ENCODE data around the gene ARID5A. TPM values are rescaled to one million over a fixed set of nuclear protein-coding genes. Genes with fewer than 3 reads are reported as not detected.

The ARID5A gene
- total and polyA plus RNA-seq, 9 of the 15 experiments (the other 6 are each of a cell fraction or from before 2014, with no cell fraction given), result 0.14 to 12.5 (median 3.0) TPM

DNA sequence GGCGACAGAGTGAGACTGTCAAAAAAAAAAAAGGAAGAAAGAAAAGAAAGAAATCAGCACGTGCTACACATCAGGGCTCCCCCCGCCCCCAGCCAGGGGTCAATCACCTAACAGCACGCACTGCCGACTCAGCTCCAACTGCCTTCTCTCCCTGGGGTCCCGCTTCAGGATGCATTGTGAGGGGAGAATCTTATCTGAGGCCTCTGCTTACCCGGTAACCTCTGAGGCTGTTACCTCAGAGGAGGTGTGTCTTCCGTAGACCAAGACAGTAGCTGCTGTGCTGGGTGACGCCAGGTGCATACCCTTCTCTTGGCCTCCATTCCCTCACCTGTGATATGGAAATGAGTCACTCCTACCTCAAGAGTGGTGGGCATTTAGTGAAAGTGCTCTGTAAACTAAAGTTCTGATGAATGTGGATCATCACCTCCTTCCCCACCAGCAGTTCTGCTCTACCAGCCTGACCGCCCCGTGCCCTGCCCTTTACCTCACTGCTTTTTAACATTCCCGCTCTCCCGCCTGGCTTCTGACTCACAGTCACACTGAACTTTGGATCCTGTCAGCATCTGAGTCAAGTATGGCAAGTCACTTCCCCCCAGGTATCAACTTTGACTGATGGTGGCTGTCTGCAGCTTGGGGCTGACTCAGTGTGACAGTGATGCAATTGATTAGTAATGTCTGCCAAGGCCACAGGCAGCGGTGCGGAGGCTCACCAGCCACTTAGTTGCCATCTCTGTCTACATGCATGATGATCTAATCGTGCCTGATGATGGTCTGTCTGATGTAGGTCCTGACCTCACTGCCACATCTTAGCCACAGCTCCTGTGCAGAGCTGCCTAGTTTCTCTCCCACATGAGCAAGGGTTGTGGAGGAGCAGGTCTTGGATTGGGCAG, 20.1 kb downstream of the ARID5A start (continued):
- TF ChIP-seq, protein P1, sequence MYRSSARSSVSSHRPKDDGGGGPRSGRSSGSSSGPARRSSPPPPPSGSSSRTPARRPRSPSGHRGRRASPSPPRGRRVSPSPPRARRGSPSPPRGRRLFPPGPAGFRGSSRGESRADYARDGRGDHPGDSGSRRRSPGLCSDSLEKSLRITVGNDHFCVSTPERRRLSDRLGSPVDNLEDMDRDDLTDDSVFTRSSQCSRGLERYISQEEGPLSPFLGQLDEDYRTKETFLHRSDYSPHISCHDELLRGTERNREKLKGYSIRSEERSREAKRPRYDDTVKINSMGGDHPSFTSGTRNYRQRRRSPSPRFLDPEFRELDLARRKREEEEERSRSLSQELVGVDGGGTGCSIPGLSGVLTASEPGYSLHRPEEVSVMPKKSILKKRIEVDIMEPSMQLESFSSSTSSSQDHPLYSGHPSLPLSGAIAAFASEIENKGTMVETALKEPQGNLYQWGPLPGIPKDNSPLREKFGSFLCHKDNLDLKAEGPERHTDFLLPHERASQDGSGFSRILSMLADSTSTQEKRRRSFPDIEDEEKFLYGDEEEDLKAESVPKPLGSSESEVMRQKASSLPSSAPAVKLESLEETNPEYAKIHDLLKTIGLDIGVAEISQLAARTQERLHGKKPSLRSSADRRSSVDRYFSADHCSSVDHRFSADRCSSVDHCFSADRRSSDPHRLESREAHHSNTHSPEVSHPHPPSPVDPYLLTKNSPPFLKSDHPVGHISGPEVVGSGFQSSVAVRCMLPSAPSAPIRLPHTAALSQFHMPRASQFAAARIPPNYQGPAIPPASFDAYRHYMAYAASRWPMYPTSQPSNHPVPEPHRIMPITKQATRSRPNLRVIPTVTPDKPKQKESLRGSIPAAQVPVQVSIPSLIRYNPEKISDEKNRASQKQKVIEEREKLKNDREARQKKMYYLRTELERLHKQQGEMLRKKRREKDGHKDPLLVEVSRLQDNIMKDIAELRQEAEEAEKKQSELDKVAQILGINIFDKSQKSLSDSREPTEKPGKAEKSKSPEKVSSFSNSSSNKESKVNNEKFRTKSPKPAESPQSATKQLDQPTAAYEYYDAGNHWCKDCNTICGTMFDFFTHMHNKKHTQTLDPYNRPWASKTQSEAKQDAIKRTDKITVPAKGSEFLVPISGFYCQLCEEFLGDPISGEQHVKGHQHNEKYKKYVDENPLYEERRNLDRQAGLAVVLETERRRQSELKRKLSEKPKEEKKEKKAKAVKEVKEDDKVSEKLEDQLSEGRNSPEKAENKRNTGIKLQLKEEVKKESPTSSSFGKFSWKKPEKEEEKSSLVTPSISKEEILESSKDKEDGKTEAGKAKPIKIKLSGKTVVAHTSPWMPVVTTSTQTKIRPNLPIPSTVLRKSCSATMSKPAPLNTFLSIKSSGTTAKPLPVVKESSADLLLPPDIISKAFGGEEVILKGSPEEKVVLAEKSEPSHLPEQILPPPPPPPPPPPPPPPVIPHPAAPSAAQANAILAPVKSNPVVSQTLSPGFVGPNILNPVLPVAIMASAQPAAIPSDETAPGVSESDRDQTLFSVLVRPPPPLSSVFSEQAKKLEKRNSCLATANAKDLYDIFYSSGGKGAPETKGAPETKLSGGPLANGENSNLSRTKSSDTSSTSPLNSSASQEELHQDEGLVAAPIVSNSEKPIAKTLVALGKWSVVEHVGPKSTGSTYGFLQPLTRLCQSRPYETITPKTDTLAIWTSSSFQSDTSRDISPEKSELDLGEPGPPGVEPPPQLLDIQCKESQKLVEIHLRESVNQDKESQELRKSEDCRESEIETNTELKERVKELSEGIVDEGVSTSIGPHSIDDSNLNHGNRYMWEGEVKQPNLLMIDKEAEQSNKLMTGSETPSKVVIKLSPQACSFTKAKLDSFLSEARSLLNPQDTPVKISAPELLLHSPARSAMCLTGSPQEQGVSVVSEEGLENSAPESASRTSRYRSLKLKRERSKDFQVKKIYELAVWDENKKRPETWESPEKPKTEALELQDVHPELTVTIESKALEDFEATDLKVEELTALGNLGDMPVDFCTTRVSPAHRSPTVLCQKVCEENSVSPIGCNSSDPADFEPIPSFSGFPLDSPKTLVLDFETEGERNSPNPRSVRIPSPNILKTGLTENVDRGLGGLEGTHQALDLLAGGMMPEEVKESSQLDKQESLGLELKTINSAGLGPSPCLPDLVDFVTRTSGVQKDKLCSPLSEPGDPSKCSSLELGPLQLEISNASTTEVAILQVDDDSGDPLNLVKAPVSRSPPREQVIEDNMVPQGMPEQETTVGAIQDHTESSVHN (IDR thresholded peaks at IDR 0.05; ENCODE audit: borderline replicate concordance in 1 of 2, low read depth in 1 of 2), result 0 out of 4 replicates have a peak, but pooled peaks of 1 of the 2 experiments have one; percentile 16
- TF ChIP-seq, protein P2, sequence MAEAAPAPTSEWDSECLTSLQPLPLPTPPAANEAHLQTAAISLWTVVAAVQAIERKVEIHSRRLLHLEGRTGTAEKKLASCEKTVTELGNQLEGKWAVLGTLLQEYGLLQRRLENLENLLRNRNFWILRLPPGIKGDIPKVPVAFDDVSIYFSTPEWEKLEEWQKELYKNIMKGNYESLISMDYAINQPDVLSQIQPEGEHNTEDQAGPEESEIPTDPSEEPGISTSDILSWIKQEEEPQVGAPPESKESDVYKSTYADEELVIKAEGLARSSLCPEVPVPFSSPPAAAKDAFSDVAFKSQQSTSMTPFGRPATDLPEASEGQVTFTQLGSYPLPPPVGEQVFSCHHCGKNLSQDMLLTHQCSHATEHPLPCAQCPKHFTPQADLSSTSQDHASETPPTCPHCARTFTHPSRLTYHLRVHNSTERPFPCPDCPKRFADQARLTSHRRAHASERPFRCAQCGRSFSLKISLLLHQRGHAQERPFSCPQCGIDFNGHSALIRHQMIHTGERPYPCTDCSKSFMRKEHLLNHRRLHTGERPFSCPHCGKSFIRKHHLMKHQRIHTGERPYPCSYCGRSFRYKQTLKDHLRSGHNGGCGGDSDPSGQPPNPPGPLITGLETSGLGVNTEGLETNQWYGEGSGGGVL (CRISPR knock-in tag; IDR thresholded peaks at IDR 0.05), result no peak
- TF ChIP-seq NR2C2 (CRISPR knock-in tag; IDR thresholded peaks at IDR 0.05) (no peak), NR2C2 (tag; IDR thresholded peaks at IDR 0.05) (peak; percentile 43; the same call in 1 of the 2 replicates), KLF16 (IDR thresholded peaks at IDR 0.05) (no peak)
- TF ChIP-seq, protein P3, sequence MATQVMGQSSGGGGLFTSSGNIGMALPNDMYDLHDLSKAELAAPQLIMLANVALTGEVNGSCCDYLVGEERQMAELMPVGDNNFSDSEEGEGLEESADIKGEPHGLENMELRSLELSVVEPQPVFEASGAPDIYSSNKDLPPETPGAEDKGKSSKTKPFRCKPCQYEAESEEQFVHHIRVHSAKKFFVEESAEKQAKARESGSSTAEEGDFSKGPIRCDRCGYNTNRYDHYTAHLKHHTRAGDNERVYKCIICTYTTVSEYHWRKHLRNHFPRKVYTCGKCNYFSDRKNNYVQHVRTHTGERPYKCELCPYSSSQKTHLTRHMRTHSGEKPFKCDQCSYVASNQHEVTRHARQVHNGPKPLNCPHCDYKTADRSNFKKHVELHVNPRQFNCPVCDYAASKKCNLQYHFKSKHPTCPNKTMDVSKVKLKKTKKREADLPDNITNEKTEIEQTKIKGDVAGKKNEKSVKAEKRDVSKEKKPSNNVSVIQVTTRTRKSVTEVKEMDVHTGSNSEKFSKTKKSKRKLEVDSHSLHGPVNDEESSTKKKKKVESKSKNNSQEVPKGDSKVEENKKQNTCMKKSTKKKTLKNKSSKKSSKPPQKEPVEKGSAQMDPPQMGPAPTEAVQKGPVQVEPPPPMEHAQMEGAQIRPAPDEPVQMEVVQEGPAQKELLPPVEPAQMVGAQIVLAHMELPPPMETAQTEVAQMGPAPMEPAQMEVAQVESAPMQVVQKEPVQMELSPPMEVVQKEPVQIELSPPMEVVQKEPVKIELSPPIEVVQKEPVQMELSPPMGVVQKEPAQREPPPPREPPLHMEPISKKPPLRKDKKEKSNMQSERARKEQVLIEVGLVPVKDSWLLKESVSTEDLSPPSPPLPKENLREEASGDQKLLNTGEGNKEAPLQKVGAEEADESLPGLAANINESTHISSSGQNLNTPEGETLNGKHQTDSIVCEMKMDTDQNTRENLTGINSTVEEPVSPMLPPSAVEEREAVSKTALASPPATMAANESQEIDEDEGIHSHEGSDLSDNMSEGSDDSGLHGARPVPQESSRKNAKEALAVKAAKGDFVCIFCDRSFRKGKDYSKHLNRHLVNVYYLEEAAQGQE (IDR thresholded peaks at IDR 0.05; ENCODE audit: borderline replicate concordance), result peak; percentile 64; the same call in 1 of the 2 replicates
- TF ChIP-seq, protein P3 (CRISPR knock-in tag; IDR thresholded peaks at IDR 0.05; ENCODE audit: low read depth), result no peak
